ENCODE data around the gene SH3PXD2B.

The SH3PXD2B gene

GRCh38 chr5:172379481-172379880 lies 74.8 kb downstream of the SH3PXD2B start:
- Histone ChIP-seq H3K27ac (ENCODE audit: low read length) (no peak overlapping the region), H3K9me3 (ENCODE audit: insufficient read depth, low read length, severe bottlenecking) (no peaks in the 10 kb centered on the region), H3K4me2 (ENCODE audit: insufficient read depth, low read length) (no peak overlapping the region), H2AFZ (ENCODE audit: low read depth, low read length) (no peak overlapping the region), H4K20me1 (ENCODE audit: insufficient read depth, low read length) (no peaks in the 10 kb centered on the region), H3K27me3 (ENCODE audit: insufficient read depth, low read length, poor library complexity) (no peaks in the 10 kb centered on the region), H3K4me1 (ENCODE audit: insufficient read depth, low read length) (no peaks in the 10 kb centered on the region), H3K4me3 (ENCODE audit: low read depth in 1 of 2, low read length in 2 of 2) (no peak overlapping the region), H3K9ac (ENCODE audit: low read depth, low read length) (no peak overlapping the region), H3K79me2 (ENCODE audit: insufficient read depth, low read length) (no peaks in the 10 kb centered on the region), H3K36me3 (ENCODE audit: insufficient read depth, low read length) (no peaks in the 10 kb centered on the region)
- no peak for TF ChIP-seq CTCF (IDR thresholded peaks at IDR 0.05; ENCODE audit: borderline replicate concordance, extremely low read depth, low read length, poor library complexity, severe bottlenecking)
- no peak for TF ChIP-seq EZH2 (IDR thresholded peaks at IDR 0.05; ENCODE audit: borderline replicate concordance, low read depth, low read length, severe bottlenecking)
- ATAC-seq (ENCODE audit: insufficient read depth, low read depth) = no peak
- DNase-seq = no peak

GRCh38 chr5:172377856-172378255 lies 76.5 kb downstream of the SH3PXD2B start:
- no peak overlapping the region for H3K9ac ChIP-seq (ENCODE audit: low read depth, low read length)
- H3K27ac ChIP-seq (ENCODE audit: low read length) = no peak overlapping the region
- no peaks in the 10 kb centered on the region for H3K9me3 ChIP-seq (ENCODE audit: insufficient read depth, low read length, severe bottlenecking)
- H3K4me3 ChIP-seq (ENCODE audit: low read depth in 1 of 2, low read length in 2 of 2) = no peak overlapping the region
- no peaks in the 10 kb centered on the region for H3K36me3 ChIP-seq (ENCODE audit: insufficient read depth, low read length)
- H3K79me2 ChIP-seq (ENCODE audit: insufficient read depth, low read length) = no peaks in the 10 kb centered on the region
- TF ChIP-seq EZH2 (IDR thresholded peaks at IDR 0.05; ENCODE audit: borderline replicate concordance, low read depth, low read length, severe bottlenecking) (no peak), CTCF (IDR thresholded peaks at IDR 0.05; ENCODE audit: borderline replicate concordance, extremely low read depth, low read length, poor library complexity, severe bottlenecking) (no peak)
- no peaks in the 10 kb centered on the region for H4K20me1 ChIP-seq (ENCODE audit: insufficient read depth, low read length)
- DNase-seq = no peak
- no peak overlapping the region for H2AFZ ChIP-seq (ENCODE audit: low read depth, low read length)
- no peaks in the 10 kb centered on the region for H3K4me1 ChIP-seq (ENCODE audit: insufficient read depth, low read length)
- H3K4me2 ChIP-seq (ENCODE audit: insufficient read depth, low read length) = no peak overlapping the region
- ATAC-seq (ENCODE audit: insufficient read depth, low read depth) = no peak
- no peaks in the 10 kb centered on the region for H3K27me3 ChIP-seq (ENCODE audit: insufficient read depth, low read length, poor library complexity)

GRCh38 chr5:172377438-172377837 lies 76.9 kb downstream of the SH3PXD2B start:
- no peaks in the 10 kb centered on the region for H3K4me1 ChIP-seq (ENCODE audit: insufficient read depth, low read length)
- TF ChIP-seq CTCF (IDR thresholded peaks at IDR 0.05; ENCODE audit: borderline replicate concordance, extremely low read depth, low read length, poor library complexity, severe bottlenecking) (no peak), EZH2 (IDR thresholded peaks at IDR 0.05; ENCODE audit: borderline replicate concordance, low read depth, low read length, severe bottlenecking) (no peak)
- H3K4me3 ChIP-seq (ENCODE audit: low read depth in 1 of 2, low read length in 2 of 2) = no peak overlapping the region
- H3K36me3 ChIP-seq (ENCODE audit: insufficient read depth, low read length) = no peaks in the 10 kb centered on the region
- no peaks in the 10 kb centered on the region for H4K20me1 ChIP-seq (ENCODE audit: insufficient read depth, low read length)
- ATAC-seq (ENCODE audit: insufficient read depth, low read depth) (no peak), DNase-seq (no peak)
- H3K9me3 ChIP-seq (ENCODE audit: insufficient read depth, low read length, severe bottlenecking) = no peaks in the 10 kb centered on the region
- no peak overlapping the region for H2AFZ ChIP-seq (ENCODE audit: low read depth, low read length)
- no peak overlapping the region for H3K9ac ChIP-seq (ENCODE audit: low read depth, low read length)
- H3K79me2 ChIP-seq (ENCODE audit: insufficient read depth, low read length) = no peaks in the 10 kb centered on the region
- no peak overlapping the region for H3K4me2 ChIP-seq (ENCODE audit: insufficient read depth, low read length)
- H3K27me3 ChIP-seq (ENCODE audit: insufficient read depth, low read length, poor library complexity) = no peaks in the 10 kb centered on the region
- no peak overlapping the region for H3K27ac ChIP-seq (ENCODE audit: low read length)

- H3K36me3 ChIP-seq (ENCODE audit: insufficient read depth, low read length) = no peaks in the 10 kb centered on the region
- no peaks in the 10 kb centered on the region for H3K4me1 ChIP-seq (ENCODE audit: insufficient read depth, low read length)
- H2AFZ ChIP-seq (ENCODE audit: low read depth, low read length) = no peak overlapping the region
- ATAC-seq (ENCODE audit: insufficient read depth, low read depth) (no peak), DNase-seq (no peak)
- H3K79me2 ChIP-seq (ENCODE audit: insufficient read depth, low read length) = no peaks in the 10 kb centered on the region
- no peaks in the 10 kb centered on the region for H3K27me3 ChIP-seq (ENCODE audit: insufficient read depth, low read length, poor library complexity)
- no peak overlapping the region for H3K9ac ChIP-seq (ENCODE audit: low read depth, low read length)
- no peak overlapping the region for H3K4me3 ChIP-seq (ENCODE audit: low read depth in 1 of 2, low read length in 2 of 2)
- no peaks in the 10 kb centered on the region for H4K20me1 ChIP-seq (ENCODE audit: insufficient read depth, low read length)
- no peak overlapping the region for H3K4me2 ChIP-seq (ENCODE audit: insufficient read depth, low read length)
- no peak overlapping the region for H3K27ac ChIP-seq (ENCODE audit: low read length)
- TF ChIP-seq EZH2 (IDR thresholded peaks at IDR 0.05; ENCODE audit: borderline replicate concordance, low read depth, low read length, severe bottlenecking) (no peak), CTCF (IDR thresholded peaks at IDR 0.05; ENCODE audit: borderline replicate concordance, extremely low read depth, low read length, poor library complexity, severe bottlenecking) (no peak)
- H3K9me3 ChIP-seq (ENCODE audit: insufficient read depth, low read length, severe bottlenecking) = no peaks in the 10 kb centered on the region
Observed at GRCh38 chr5:172374783-172375182, 79.5 kb downstream of the SH3PXD2B start.

Data from DND-41 (cell line).